Activated naive CD4-positive, alpha-beta T cell treated with anti-CD3 and anti-CD28 coated beads, Interleukin-2, amount 50 U/mL, for 72 hours (primary cell): ENCODE results near the gene FBXL19. TPM values are rescaled to one million over a fixed set of nuclear protein-coding genes. Genes with fewer than 3 reads are reported as not detected.
A peak's percentile ranks its signal among the peaks of the same experiment; 100 is the strongest.

ENCODE experiments used
- ATAC-seq, 2 donors: fragments of 150-1000 bp; cut with Tn5 transposase; 2 replicates each; pipeline ENCODE4 v1.10.0; 2021; ENCODE audit warnings: mild to moderate bottlenecking in 2 of 2, moderate library complexity in 2 of 2
- DNase-seq, 2 donors: peaks; one replicate each; pipeline ENCODE4 v3.0.0; 2021 to 2022; ENCODE audit warnings: low spot score in 2 of 2
- H3K27ac Mint-ChIP-seq, 2 donors: one replicate each; pipeline ENCODE4 v1.8.0; 2022; ENCODE audit warnings: mild to moderate bottlenecking in 2 of 2, mixed read lengths in 2 of 2
- H3K36me3 Mint-ChIP-seq, 2 donors: one replicate each; pipeline ENCODE4 v1.8.0; 2022; ENCODE audit warnings: mixed read lengths in 2 of 2
- H3K9me3 Mint-ChIP-seq, 2 donors: one replicate each; pipeline ENCODE4 v1.8.0; 2022; ENCODE audit warnings: mixed read lengths in 2 of 2
- total RNA-seq, 2 donors: library from RNA; stranded (reverse); gene quantifications; one replicate each; pipeline ENCODE4 v1.2.3, GENCODE V29; 2022

The FBXL19 gene
- total RNA-seq, 2 donors from 2014 or later: 24.4 to 36.4 TPM

GRCh38 chr16:30947859-30948666 is 24.7 kb downstream of the FBXL19 start:
- H3K9me3 Mint-ChIP-seq: no peaks in the 10 kb centered on the region
- no peak overlapping the region for H3K27ac Mint-ChIP-seq
- DNase-seq (no peak), ATAC-seq (peak in 1 of 2 donors; percentile 2)
- peaks cover 6 to 22% of the 10 kb centered on the region in 2 donors for H3K36me3 Mint-ChIP-seq

DNA sequence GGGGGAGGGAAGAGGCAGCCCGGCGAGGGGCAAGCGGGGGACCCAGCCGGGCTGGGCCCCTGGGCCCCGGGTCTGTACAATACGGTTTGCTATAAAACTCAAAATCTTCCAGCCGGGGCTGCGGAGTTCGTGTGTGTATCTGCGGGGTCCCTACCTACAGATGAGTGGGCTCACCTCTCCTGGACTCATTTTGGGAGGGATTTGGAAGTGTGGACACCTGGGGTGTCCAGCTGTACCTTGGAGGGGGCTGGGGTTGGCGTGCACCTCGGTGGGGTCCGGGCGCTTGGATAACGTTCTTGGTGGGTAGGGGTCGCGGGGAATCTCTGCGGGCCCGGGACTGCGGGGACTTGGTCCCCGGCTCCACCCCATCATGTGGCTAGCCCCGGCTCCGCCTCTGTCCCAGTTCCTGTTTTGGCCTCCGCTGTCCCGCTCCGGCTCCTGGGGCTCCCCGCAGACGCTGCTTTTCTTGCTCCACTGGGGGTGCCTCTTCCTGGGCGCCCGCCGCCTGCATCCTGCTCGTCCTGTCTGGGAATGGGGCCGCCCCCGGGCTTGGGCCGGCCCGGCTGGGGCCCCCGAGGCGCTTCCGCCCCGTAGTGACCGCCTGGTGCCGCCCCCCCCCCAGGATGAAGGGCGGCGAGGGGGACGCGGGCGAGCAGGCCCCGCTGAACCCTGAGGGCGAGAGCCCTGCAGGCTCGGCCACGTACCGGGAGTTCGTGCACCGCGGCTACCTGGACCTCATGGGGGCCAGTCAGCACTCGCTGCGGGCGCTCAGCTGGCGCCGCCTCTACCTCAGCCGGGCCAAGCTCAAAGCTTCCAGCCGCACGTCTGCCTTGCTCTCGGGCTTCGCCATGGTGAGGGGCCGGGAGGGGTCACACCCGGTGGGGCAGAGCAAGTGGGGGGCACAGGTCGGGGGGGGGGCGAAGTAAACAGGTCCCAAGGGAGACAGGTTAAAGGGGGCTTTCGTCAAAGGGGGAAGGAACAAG is 25.6 kb downstream of the FBXL19 start, which contains the start of gene ORAI3:
TSS of gene ORAI3 (plus strand) at position 402 of the 983 bp plus-strand sequence. CDS start at position 624, 222 bp downstream.
- ATAC-seq: peak; percentile 53 to 57
- Mint-ChIP-seq H3K9me3 (no peaks in the 10 kb centered on the region), H3K27ac (peak within 1 kb of the TSS; percentile 77 to 85), H3K36me3 (peaks cover 6 to 18% of the 10 kb centered on the region in 2 donors)
- peak; percentile 46 to 75 for DNase-seq

- ATAC-seq: peak; percentile 79 to 86
- peak overlapping the region; percentile 77 to 85 for H3K27ac Mint-ChIP-seq
- peaks cover 0 to 9% of the 10 kb centered on the region in 2 donors for H3K36me3 Mint-ChIP-seq
- H3K9me3 Mint-ChIP-seq: no peaks in the 10 kb centered on the region
- peak; percentile 62 to 83 for DNase-seq
Observed at GRCh38 chr16:30949650-30950515, 26.5 kb downstream of the FBXL19 start.

DNA sequence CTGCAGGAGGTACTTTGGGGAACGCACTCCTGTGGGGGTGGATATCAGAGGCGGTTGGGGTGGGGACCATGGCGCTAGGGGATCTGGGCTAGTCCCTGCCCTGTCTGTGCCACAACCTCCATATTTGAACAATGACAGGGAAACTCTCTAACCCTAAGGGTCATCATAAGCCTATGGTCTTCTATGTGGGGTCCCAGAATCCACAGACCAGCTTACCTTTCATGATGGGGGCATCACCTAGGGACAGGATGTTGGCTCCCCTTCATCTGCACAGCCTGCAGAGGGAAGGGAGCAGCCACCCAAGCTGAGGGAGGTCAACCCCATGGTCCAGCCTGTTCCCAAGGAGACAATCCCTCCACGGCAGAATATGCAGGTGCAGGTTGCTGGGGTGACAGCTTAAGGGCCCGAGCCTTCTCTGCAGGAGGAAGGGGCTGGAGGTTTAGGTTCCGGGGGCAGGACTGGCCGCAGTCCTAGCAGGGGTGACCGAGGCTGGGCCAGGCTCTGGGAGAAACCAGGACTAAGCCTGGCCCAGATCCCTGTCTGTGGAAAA is 27.2 kb downstream of the FBXL19 start:
- no peak for DNase-seq
- H3K36me3 Mint-ChIP-seq: peaks cover 0 to 8% of the 10 kb centered on the region in 2 donors

GRCh38 chr16:30951193-30951592 is 27.8 kb downstream of the FBXL19 start:
- Mint-ChIP-seq H3K27ac (no peak overlapping the region), H3K9me3 (no peaks in the 10 kb centered on the region), H3K36me3 (peaks cover 0 to 8% of the 10 kb centered on the region in 2 donors)
- DNase-seq: no peak
- ATAC-seq: no peak

More for the DNA sequence above, 27.2 kb downstream of the FBXL19 start:
- ATAC-seq: no peak
- Mint-ChIP-seq H3K9me3 (no peaks in the 10 kb centered on the region), H3K27ac (peak overlapping the region; percentile 77 to 85)

GRCh38 chr16:30951750-30952149 is 28.4 kb downstream of the FBXL19 start:
- Mint-ChIP-seq H3K9me3 (no peaks in the 10 kb centered on the region), H3K27ac (no peak overlapping the region), H3K36me3 (peaks cover 0 to 8% of the 10 kb centered on the region in 2 donors)
- ATAC-seq (no peak), DNase-seq (no peak)

DNA sequence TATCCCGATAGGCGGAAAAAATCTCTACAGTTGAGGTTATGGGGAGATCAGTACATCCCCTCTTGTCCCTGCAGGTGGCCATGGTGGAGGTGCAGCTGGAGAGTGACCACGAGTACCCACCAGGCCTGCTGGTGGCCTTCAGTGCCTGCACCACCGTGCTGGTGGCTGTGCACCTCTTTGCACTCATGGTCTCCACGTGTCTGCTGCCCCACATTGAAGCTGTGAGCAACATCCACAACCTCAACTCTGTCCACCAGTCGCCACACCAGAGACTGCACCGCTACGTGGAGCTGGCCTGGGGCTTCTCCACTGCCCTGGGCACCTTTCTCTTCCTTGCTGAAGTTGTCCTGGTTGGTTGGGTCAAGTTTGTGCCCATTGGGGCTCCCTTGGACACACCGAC is 29.7 kb downstream of the FBXL19 start:
- Mint-ChIP-seq H3K27ac (no peak overlapping the region), H3K9me3 (no peaks in the 10 kb centered on the region), H3K36me3 (peaks cover 5 to 8% of the 10 kb centered on the region in 2 donors)
- DNase-seq (no peak), ATAC-seq (no peak)

GRCh38 chr16:30953511-30954124 is 30.2 kb downstream of the FBXL19 start:
- ATAC-seq: peak in 1 of 2 donors; percentile 21
- DNase-seq: peak in 1 of 2 donors; percentile 65
- H3K36me3 Mint-ChIP-seq: peaks cover 8% of the 10 kb centered on the region in 2 donors
- no peak overlapping the region for H3K27ac Mint-ChIP-seq
- no peaks in the 10 kb centered on the region for H3K9me3 Mint-ChIP-seq

- no peak overlapping the region for H3K27ac Mint-ChIP-seq
- ATAC-seq (no peak), DNase-seq (no peak)
- H3K9me3 Mint-ChIP-seq: no peaks in the 10 kb centered on the region
- peaks cover 9 to 21% of the 10 kb centered on the region in 2 donors for H3K36me3 Mint-ChIP-seq
Observed at GRCh38 chr16:30954993-30955392, 31.6 kb downstream of the FBXL19 start.

GRCh38 chr16:30956601-30957455 is 33.5 kb downstream of the FBXL19 start:
- DNase-seq (peak; percentile 88 to 91), ATAC-seq (peak; percentile 82 to 86)
- Mint-ChIP-seq H3K36me3 (peaks cover 8 to 30% of the 10 kb centered on the region in 2 donors), H3K27ac (peak overlapping the region; percentile 97 to 99), H3K9me3 (no peaks in the 10 kb centered on the region)

DNA sequence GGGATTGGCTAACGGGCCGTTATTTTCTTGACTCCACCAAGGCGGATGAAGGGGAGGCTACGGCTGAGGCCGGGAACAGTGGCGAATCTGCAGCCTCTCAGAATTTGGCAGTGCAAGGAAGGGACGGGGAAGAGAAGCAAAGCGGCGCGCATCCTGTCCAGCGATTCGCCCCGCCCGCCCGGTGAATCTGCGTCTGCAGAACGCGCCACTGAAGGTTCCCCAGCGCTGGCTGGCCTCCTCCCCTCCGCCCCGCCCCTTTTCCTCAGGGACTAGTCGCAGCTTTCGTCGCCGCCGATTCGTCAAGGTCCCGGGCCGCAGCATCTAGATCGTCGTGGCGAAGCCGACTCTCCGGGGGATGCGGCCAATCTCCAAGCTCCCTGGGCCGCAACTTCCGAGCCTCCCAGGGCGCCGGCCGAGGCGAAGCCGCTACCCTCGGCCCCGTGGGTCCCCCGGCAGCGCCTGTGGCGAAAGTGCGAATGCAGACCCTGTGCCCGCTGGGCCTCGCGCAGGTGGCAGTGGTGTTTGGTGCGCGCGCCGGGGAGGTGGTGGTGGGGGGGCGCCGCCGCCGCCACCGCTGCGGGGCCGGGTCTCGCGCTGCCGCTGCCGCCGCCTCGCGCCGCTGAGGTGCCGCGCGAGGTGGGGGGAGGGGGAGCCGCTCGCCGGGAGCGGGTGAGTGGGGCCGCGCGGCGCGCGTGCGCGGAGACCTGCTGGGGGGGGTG is 34.2 kb downstream of the FBXL19 start, which contains the start of gene SETD1A:
TSS of gene SETD1A (plus strand) at position 299 of the 719 bp plus-strand sequence. CDS start 978 bp downstream, outside the sequence.
- DNase-seq (peak; percentile 95), ATAC-seq (peak; percentile 88 to 90)
- Mint-ChIP-seq H3K9me3 (no peaks in the 10 kb centered on the region), H3K27ac (peak within 1 kb of the TSS; percentile 97 to 99), H3K36me3 (peaks cover 8 to 30% of the 10 kb centered on the region in 2 donors)

GRCh38 chr16:30958175-30959079 is 35.1 kb downstream of the FBXL19 start:
- DNase-seq (no peak), ATAC-seq (peak; percentile 7 to 19)
- Mint-ChIP-seq H3K9me3 (no peaks in the 10 kb centered on the region), H3K36me3 (peaks cover 14 to 37% of the 10 kb centered on the region in 2 donors), H3K27ac (peak overlapping the region; percentile 75 to 98)

- Mint-ChIP-seq H3K36me3 (peaks cover 24 to 47% of the 10 kb centered on the region in 2 donors), H3K9me3 (no peaks in the 10 kb centered on the region), H3K27ac (no peak overlapping the region)
- DNase-seq (no peak), ATAC-seq (no peak)
Observed at GRCh38 chr16:30961384-30961783, 38.0 kb downstream of the FBXL19 start.
